A673 (cell line): ENCODE data around the gene SUSD2. TPM values are rescaled to one million over a fixed set of nuclear protein-coding genes. Genes with fewer than 3 reads are reported as not detected.

ENCODE experiments used
- BruUV-seq: library from RNA; stranded (reverse); fragments of 400-500 nt; replicated peaks from 2 replicates; lab custom pipeline; 2021; lab: Mats Ljungman, UMichigan
- CTCF ChIA-PET: fragments of 300-600 bp; sonication (Branson Sonifier 250); formaldehyde crosslinking; loops from one replicate; lab custom pipeline; 2022; ENCODE audit warnings: antibody characterized with exemption; lab: Charles Lee
- POLR2A ChIA-PET: fragments of 300-600 bp; sonication (Branson Sonifier 250); formaldehyde crosslinking; loops from one replicate; lab custom pipeline; 2022; ENCODE audit warnings: antibody characterized with exemption; ENCODE audit not compliant: low non-redundant PET; lab: Charles Lee
- DNase-seq: peaks from one replicate; pipeline ENCODE4 v3.0.0-alpha.2; 2015; ENCODE audit warnings: low spot score
- H3K27ac ChIP-seq: fragments of 200-600 bp; sonication (generic); 2 replicates; pipeline ENCODE4 v1.5.1; 2016; ENCODE audit warnings: mixed run types, low read depth, mild to moderate bottlenecking, mixed read lengths, antibody characterized with exemption, low read length; ENCODE audit not compliant: poor library complexity, severe bottlenecking
- H3K27me3 ChIP-seq: fragments of 200-600 bp; sonication (generic); replicated peaks from 2 replicates; pipeline ENCODE4 v1.6.1; 2017; ENCODE audit warnings: mixed run types, low read depth, mild to moderate bottlenecking, mixed read lengths, antibody characterized with exemption, low read length; ENCODE audit not compliant: insufficient read depth, poor library complexity
- H3K36me3 ChIP-seq: fragments of 200-600 bp; sonication (generic); 2 replicates; pipeline ENCODE4 v1.6.1; 2016; ENCODE audit warnings: mixed run types, mild to moderate bottlenecking, mixed read lengths, antibody characterized with exemption, low read length; ENCODE audit not compliant: insufficient read depth, poor library complexity, severe bottlenecking
- H3K4me1 ChIP-seq: fragments of 200-600 bp; sonication (generic); 2 replicates; pipeline ENCODE4 v1.6.1; 2017; ENCODE audit warnings: mixed run types, mild to moderate bottlenecking, mixed read lengths, antibody characterized with exemption, low read length; ENCODE audit not compliant: insufficient read depth, poor library complexity, severe bottlenecking
- H3K4me3 ChIP-seq: fragments of 200-600 bp; sonication (generic); 2 replicates; pipeline ENCODE4 v1.5.1; 2016; ENCODE audit warnings: low read depth, mixed run types, mild to moderate bottlenecking, mixed read lengths, low read length; ENCODE audit not compliant: poor library complexity, severe bottlenecking
- H3K9me3 ChIP-seq: fragments of 200-600 bp; sonication (generic); 2 replicates; pipeline ENCODE4 v1.6.1; 2016; ENCODE audit warnings: mixed run types, low read depth, mild to moderate bottlenecking, mixed read lengths, antibody characterized with exemption, low read length; ENCODE audit not compliant: poor library complexity, severe bottlenecking
- EZH2 ChIP-seq: fragments of 200-600 bp; sonication (generic); IDR thresholded peaks from 2 replicates; pipeline ENCODE4 v1.6.1; 2017; ENCODE audit warnings: borderline replicate concordance, low read depth, mild to moderate bottlenecking, mixed read lengths, antibody characterized with exemption, low read length; ENCODE audit not compliant: poor library complexity, severe bottlenecking
- intact Hi-C: fragments of 100-400 bp; cut with micrococcal nuclease; formaldehyde crosslinking; loops from one replicate; pipeline ENCODE4 v1.10.0; 2022; ENCODE audit not compliant: unreplicated experiment
- total RNA-seq: library from RNA; stranded (reverse); gene quantifications from 2 replicates; pipeline ENCODE4 v1.2.3, GENCODE V29; 2021
- TF ChIP-seq, protein P1 (sequence below): fragments of 300-800, 200-600 bp; sonication (generic); conservative IDR thresholded peaks from 2 replicates; pipeline ENCODE4 v1.5.1; 2017; ENCODE audit warnings: low read depth, mild to moderate bottlenecking, antibody characterized with exemption, low read length, moderate library complexity, mixed read lengths

Gene SUSD2
- total RNA-seq, 1 experiment from 2014 or later = 1.3 TPM

DNA sequence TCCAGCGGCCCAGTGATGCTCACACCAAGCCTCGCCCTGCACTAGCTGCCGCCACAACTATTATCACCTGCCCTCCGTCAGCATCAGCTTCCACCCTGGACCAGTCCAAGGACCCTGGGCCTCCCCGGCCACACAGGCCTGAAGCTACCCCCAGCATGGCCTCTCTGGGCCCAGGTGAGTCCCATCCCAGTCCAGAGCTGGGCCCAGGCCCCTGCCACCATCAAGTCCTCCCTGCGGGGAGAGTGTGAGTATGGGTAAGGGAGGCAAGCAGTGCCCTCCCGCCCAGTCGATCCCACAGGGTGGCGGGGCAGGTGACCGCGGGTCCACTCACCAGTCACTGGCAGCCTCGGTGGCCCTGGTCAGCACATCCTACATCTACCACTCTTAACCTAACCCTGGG, 9.5 kb upstream of the SUSD2 start:
- intact Hi-C loops = loop anchor here (10.0 kb wide), 1 partner anchor 217 kb away; no protein-coding TSS in a partner anchor
- no TSS peak for BruUV-seq
- ChIA-PET POLR2A (no interaction called here), CTCF (no interaction called here)
- Histone ChIP-seq H3K36me3 (peaks cover 5% of the 10 kb centered on the region), H3K4me1 (no peaks in the 10 kb centered on the region), H3K4me3 (no peak overlapping the region), H3K9me3 (no peaks in the 10 kb centered on the region), H3K27ac (no peak overlapping the region), H3K27me3 (no peaks in the 10 kb centered on the region)
- TF ChIP-seq, protein P1, sequence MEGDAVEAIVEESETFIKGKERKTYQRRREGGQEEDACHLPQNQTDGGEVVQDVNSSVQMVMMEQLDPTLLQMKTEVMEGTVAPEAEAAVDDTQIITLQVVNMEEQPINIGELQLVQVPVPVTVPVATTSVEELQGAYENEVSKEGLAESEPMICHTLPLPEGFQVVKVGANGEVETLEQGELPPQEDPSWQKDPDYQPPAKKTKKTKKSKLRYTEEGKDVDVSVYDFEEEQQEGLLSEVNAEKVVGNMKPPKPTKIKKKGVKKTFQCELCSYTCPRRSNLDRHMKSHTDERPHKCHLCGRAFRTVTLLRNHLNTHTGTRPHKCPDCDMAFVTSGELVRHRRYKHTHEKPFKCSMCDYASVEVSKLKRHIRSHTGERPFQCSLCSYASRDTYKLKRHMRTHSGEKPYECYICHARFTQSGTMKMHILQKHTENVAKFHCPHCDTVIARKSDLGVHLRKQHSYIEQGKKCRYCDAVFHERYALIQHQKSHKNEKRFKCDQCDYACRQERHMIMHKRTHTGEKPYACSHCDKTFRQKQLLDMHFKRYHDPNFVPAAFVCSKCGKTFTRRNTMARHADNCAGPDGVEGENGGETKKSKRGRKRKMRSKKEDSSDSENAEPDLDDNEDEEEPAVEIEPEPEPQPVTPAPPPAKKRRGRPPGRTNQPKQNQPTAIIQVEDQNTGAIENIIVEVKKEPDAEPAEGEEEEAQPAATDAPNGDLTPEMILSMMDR = no peak
- TF ChIP-seq EZH2 = no peak
- no peak for DNase-seq

DNA sequence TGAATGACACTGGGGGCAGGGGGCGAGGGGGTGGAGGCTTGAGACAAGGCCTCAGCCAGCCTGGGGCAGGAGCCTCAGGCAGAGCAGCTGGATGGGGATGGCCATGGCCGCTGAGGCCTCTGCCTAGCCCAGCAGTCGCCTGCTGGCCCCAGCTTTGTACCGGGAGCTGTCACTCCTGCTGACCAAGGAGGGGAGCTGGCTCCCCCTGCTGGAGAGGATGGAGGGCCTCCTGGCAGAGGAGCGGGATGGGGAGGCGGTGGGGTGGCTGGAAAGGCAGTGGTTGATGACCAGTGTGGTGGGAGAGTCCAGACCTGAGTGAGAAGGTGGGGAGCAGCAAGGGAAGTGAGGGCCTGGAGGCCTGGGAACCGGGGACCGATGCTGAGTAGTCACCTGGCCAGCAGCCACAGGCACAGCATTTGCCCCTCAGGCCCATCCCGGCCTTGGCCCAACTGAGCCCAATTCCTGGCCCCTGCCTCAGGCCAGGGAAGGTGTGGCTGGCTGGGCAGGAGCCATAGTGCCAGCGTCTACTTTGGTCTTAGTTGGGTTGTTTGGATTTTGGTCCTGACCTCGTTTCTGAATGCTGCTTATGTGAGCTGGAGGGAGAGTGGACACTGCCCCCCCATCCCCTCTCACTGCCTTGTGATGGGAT, 6.0 kb upstream of the SUSD2 start:
- Histone ChIP-seq H3K27me3 (no peaks in the 10 kb centered on the region), H3K27ac (no peak overlapping the region), H3K9me3 (no peaks in the 10 kb centered on the region), H3K4me1 (no peaks in the 10 kb centered on the region), H3K4me3 (no peak overlapping the region), H3K36me3 (peaks cover 8% of the 10 kb centered on the region)
- no TSS peak for BruUV-seq
- intact Hi-C loops = loop anchor here (2.0 to 10.0 kb wide), 2 partner anchors 68 to 220 kb away; no protein-coding TSS in a partner anchor
- no peak for TF ChIP-seq EZH2
- TF ChIP-seq, protein P1 = peak; percentile 75
- peak; percentile 75 for DNase-seq
- POLR2A ChIA-PET = no interaction called here
- CTCF ChIA-PET = interaction anchor here (0.5 to 2.2 kb wide), 6 partner anchors 18 to 362 kb away, joined by 3 to 9 read pairs (median 4); partner anchors contain the start of gene MIF

DNA sequence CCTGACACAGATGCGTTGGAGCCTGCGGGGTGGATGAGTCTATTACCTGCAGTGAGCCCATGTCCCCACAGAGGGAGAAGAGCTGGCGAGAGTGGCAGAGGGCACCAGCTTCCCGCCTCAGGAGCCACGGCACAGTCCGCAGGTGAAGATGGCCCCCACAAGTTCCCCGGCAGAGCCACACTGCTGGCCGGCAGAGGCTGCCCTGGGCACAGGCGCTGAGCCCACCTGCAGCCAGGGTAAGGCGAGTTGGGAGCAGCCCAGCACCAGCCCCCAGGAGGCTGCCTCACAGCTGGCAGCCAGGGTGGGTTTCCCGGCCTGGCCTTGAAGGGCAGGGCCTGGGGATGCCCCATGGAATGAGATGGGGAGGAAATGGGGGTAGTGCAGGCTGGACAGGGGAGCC, 5.2 kb upstream of the SUSD2 start:
- ChIA-PET CTCF (interaction anchor here (2.2 kb wide), 1 partner anchor 19 kb away, joined by 9 read pairs; no protein-coding TSS in a partner anchor), POLR2A (no interaction called here)
- no TSS peak for BruUV-seq
- no peaks in the 10 kb centered on the region for H3K9me3 ChIP-seq
- intact Hi-C loops = loop anchor here (10.0 kb wide), 1 partner anchor 221 kb away; no protein-coding TSS in a partner anchor
- H3K27ac ChIP-seq = no peak overlapping the region
- H3K4me1 ChIP-seq = no peaks in the 10 kb centered on the region
- no peak for DNase-seq
- H3K27me3 ChIP-seq = no peaks in the 10 kb centered on the region
- H3K36me3 ChIP-seq = peaks cover 8% of the 10 kb centered on the region
- H3K4me3 ChIP-seq = no peak overlapping the region
- TF ChIP-seq, protein P1 = no peak
- TF ChIP-seq EZH2 = no peak
